Measurements from ENCODE around the gene ANKS1B. TPM values are rescaled to one million over a fixed set of nuclear protein-coding genes. Genes with fewer than 3 reads are reported as not detected.
A peak's percentile ranks its signal among the peaks of the same experiment; 100 is the strongest.

ANKS1B gene
- total RNA-seq, 1 donor from 2014 or later, result 0.46 TPM

GRCh38 chr12:99393763-99394162 is 591.0 kb downstream of the ANKS1B start:
- H3K4me3 ChIP-seq (ENCODE audit: low read depth, low read length), result no peak overlapping the region
- TF ChIP-seq CTCF (conservative IDR thresholded peaks at IDR 0.05; ENCODE audit: low read depth, low read length), result no peak
- DNase-seq (ENCODE audit: low read depth), result no peak

GRCh38 chr12:99392091-99392850 is 592.5 kb downstream of the ANKS1B start:
- TF ChIP-seq CTCF (conservative IDR thresholded peaks at IDR 0.05; ENCODE audit: low read depth, low read length), result no peak
- no peak for DNase-seq (ENCODE audit: low read depth)
- no peak overlapping the region for H3K4me3 ChIP-seq (ENCODE audit: low read depth, low read length)

- DNase-seq (ENCODE audit: low read depth), result no peak
- peak; percentile 79 for TF ChIP-seq CTCF (conservative IDR thresholded peaks at IDR 0.05; ENCODE audit: low read depth, low read length)
- H3K4me3 ChIP-seq (ENCODE audit: low read depth, low read length), result no peak overlapping the region
These were observed 594.0 kb downstream of the ANKS1B start for GRCh38 chr12:99390707-99391106.

GRCh38 chr12:99389751-99390150 is 595.0 kb downstream of the ANKS1B start:
- DNase-seq (ENCODE audit: low read depth), result no peak
- H3K4me3 ChIP-seq (ENCODE audit: low read depth, low read length), result no peak overlapping the region
- no peak for TF ChIP-seq CTCF (conservative IDR thresholded peaks at IDR 0.05; ENCODE audit: low read depth, low read length)

GRCh38 chr12:99388671-99389195 is 596.0 kb downstream of the ANKS1B start:
- H3K4me3 ChIP-seq (ENCODE audit: low read depth, low read length), result no peak overlapping the region
- DNase-seq (ENCODE audit: low read depth), result no peak
- no peak for TF ChIP-seq CTCF (conservative IDR thresholded peaks at IDR 0.05; ENCODE audit: low read depth, low read length)

- DNase-seq (ENCODE audit: low read depth), result no peak
- TF ChIP-seq CTCF (conservative IDR thresholded peaks at IDR 0.05; ENCODE audit: low read depth, low read length), result no peak
- H3K4me3 ChIP-seq (ENCODE audit: low read depth, low read length), result no peak overlapping the region
These were observed 597.1 kb downstream of the ANKS1B start for GRCh38 chr12:99387661-99388060.

- no peak overlapping the region for H3K4me3 ChIP-seq (ENCODE audit: low read depth, low read length)
- DNase-seq (ENCODE audit: low read depth), result no peak
- peak; percentile 72 for TF ChIP-seq CTCF (conservative IDR thresholded peaks at IDR 0.05; ENCODE audit: low read depth, low read length)
These were observed 597.8 kb downstream of the ANKS1B start for GRCh38 chr12:99386907-99387306.
